IMR-90 (cell line): ENCODE measurements around the gene PACS1. TPM values are rescaled to one million over a fixed set of nuclear protein-coding genes. Genes with fewer than 3 reads are reported as not detected.

ENCODE experiments used
- ATAC-seq: fragments of 200-7000 bp; cut with Tn5 transposase; 2 replicates; pipeline ENCODE4 v1.9.1; 2020; ENCODE audit warnings: low read depth, mild to moderate bottlenecking, moderate library complexity
- BruUV-seq: library from RNA; stranded (reverse); fragments of 400-500 nt; replicated peaks from 2 replicates; lab custom pipeline; 2021; lab: Mats Ljungman, UMichigan
- CTCF ChIA-PET: fragments of 300-600 bp; formaldehyde crosslinking; extraction: SDS; loops from one replicate; lab custom pipeline; 2021; ENCODE audit warnings: antibody characterized with exemption; lab: Yijun Ruan, JAX
- POLR2A ChIA-PET: fragments of 300-600 bp; sonication (Branson Sonifier 250); formaldehyde crosslinking; loops from one replicate; lab custom pipeline; 2022; ENCODE audit warnings: antibody characterized with exemption; ENCODE audit not compliant: unreplicated experiment; lab: Charles Lee
- DNase-seq: peaks from one replicate; pipeline ENCODE4 v3.0.0; 2013
- H2AFZ ChIP-seq: replicated peaks from 2 replicates; pipeline ENCODE3; 2013; ENCODE audit warnings: low read length, mild to moderate bottlenecking; ENCODE audit not compliant: poor library complexity
- H2AK5ac ChIP-seq: 2 replicates; pipeline ENCODE4 v1.6.1; 2013; ENCODE audit warnings: low read depth, low read length, inconsistent platforms
- H2AK9ac ChIP-seq: replicated peaks from 2 replicates; pipeline ENCODE3; 2013; ENCODE audit warnings: mild to moderate bottlenecking, low read depth, low read length, moderate library complexity; ENCODE audit not compliant: poor library complexity
- H2BK120ac ChIP-seq: 2 replicates; pipeline ENCODE4 v1.6.1; 2013; ENCODE audit warnings: low read depth, low read length, inconsistent platforms
- H2BK15ac ChIP-seq: 3 replicates; pipeline ENCODE4 v1.6.1; 2013; ENCODE audit warnings: low read depth, low read length, inconsistent platforms
- H2BK20ac ChIP-seq: 2 replicates; pipeline ENCODE4 v1.6.1; 2013; ENCODE audit warnings: low read depth, mild to moderate bottlenecking, inconsistent platforms, low read length, moderate library complexity
- H2BK5ac ChIP-seq: 2 replicates; pipeline ENCODE4 v1.6.1; 2013; ENCODE audit warnings: mild to moderate bottlenecking, low read depth, low read length, inconsistent platforms; ENCODE audit not compliant: poor library complexity, severe bottlenecking
- H3K14ac ChIP-seq: replicated peaks from 2 replicates; pipeline ENCODE4 v1.6.1; 2013; ENCODE audit warnings: low read depth, low read length, inconsistent platforms
- H3K18ac ChIP-seq: 2 replicates; pipeline ENCODE4 v1.6.1; 2013; ENCODE audit warnings: low read depth, low read length, control low read depth
- H3K23ac ChIP-seq: 2 replicates; pipeline ENCODE4 v1.6.1; 2013; ENCODE audit warnings: low read depth, low read length, inconsistent platforms
- H3K27ac ChIP-seq: 2 replicates; pipeline ENCODE4 v1.5.1; 2013; ENCODE audit warnings: mild to moderate bottlenecking, control low read depth, low read length; ENCODE audit not compliant: insufficient read depth
- H3K27me3 ChIP-seq: 2 replicates; pipeline ENCODE4 v1.6.1; 2013; ENCODE audit warnings: low read length; ENCODE audit not compliant: control insufficient read depth, insufficient read depth
- H3K36me3 ChIP-seq: 2 replicates; pipeline ENCODE4 v1.6.1; 2013; ENCODE audit warnings: low read length, mixed read lengths; ENCODE audit not compliant: control insufficient read depth, insufficient read depth
- H3K4ac ChIP-seq: 2 replicates; pipeline ENCODE4 v1.6.1; 2013; ENCODE audit warnings: low read depth, low read length, inconsistent platforms
- H3K4me1 ChIP-seq: 2 replicates; pipeline ENCODE4 v1.6.1; 2013; ENCODE audit warnings: low read length, mixed read lengths; ENCODE audit not compliant: control insufficient read depth, insufficient read depth
- H3K4me2 ChIP-seq: 2 replicates; pipeline ENCODE4 v1.6.1; 2013; ENCODE audit warnings: low read depth, mild to moderate bottlenecking, control low read depth, low read length, moderate library complexity
- H3K4me3 ChIP-seq: 2 replicates; pipeline ENCODE4 v1.5.1; 2013; ENCODE audit warnings: low read depth, mild to moderate bottlenecking, control low read depth, low read length, moderate library complexity; ENCODE audit not compliant: insufficient read depth
- H3K56ac ChIP-seq: 2 replicates; pipeline ENCODE4 v1.6.1; 2013; ENCODE audit warnings: low read length, inconsistent platforms; ENCODE audit not compliant: insufficient read depth; ENCODE audit errors: extremely low read depth
- H3K79me1 ChIP-seq, 2 experiments: 2 replicates each; pipeline ENCODE4 v1.6.1; 2013; ENCODE audit warnings: low read length in 2 of 2, inconsistent platforms in 1 of 2, low read depth in 1 of 2
- H3K9ac ChIP-seq: 2 replicates; pipeline ENCODE4 v1.6.1; 2013; ENCODE audit warnings: low read depth, low read length, control low read depth
- H3K9me1 ChIP-seq: 2 replicates; pipeline ENCODE4 v1.6.1; 2013; ENCODE audit warnings: low read length, inconsistent platforms; ENCODE audit not compliant: insufficient read depth
- H3K9me3 ChIP-seq: 2 replicates; pipeline ENCODE4 v1.6.1; 2013; ENCODE audit warnings: low read length; ENCODE audit not compliant: control insufficient read depth, insufficient read depth
- H4K20me1 ChIP-seq: 2 replicates; pipeline ENCODE4 v1.6.1; 2013; ENCODE audit warnings: low read length, inconsistent platforms; ENCODE audit not compliant: insufficient read depth
- H4K5ac ChIP-seq: 2 replicates; pipeline ENCODE4 v1.6.1; 2013; ENCODE audit warnings: mild to moderate bottlenecking, low read depth, low read length, control low read depth
- H4K8ac ChIP-seq, 2 experiments: 2 replicates each; pipeline ENCODE4 v1.6.1; 2013; ENCODE audit warnings: low read depth in 2 of 2, low read length in 2 of 2, control low read depth in 1 of 2, inconsistent platforms in 1 of 2
- H4K91ac ChIP-seq: 2 replicates; pipeline ENCODE4 v1.6.1; 2013; ENCODE audit warnings: low read depth, low read length, inconsistent platforms; ENCODE audit not compliant: insufficient read depth
- BHLHE40 ChIP-seq: fragments of 150-350 bp; IDR thresholded peaks from 2 replicates; pipeline ENCODE4 v1.6.1; 2016; ENCODE audit warnings: mild to moderate bottlenecking, low read depth, low read length
- CEBPB ChIP-seq: IDR thresholded peaks from 2 replicates; pipeline ENCODE4 v1.6.1; 2012; ENCODE audit warnings: low read depth, low read length, improper control_type of control experiment
- CHD1 ChIP-seq: IDR thresholded peaks from 2 replicates; pipeline ENCODE4 v1.6.1; 2012; ENCODE audit warnings: low read depth, low read length, improper control_type of control experiment
- CTCF ChIP-seq: conservative IDR thresholded peaks from 2 replicates; pipeline ENCODE4 v1.5.1; 2012; ENCODE audit warnings: mild to moderate bottlenecking, low read depth, low read length, improper control_type of control experiment
- ELK1 ChIP-seq: fragments of 150-350 bp; IDR thresholded peaks from 2 replicates; pipeline ENCODE4 v1.6.1; 2016; ENCODE audit warnings: low read depth, mild to moderate bottlenecking, low read length, moderate library complexity, borderline replicate concordance
- FOS ChIP-seq: fragments of 150-350 bp; IDR thresholded peaks from 2 replicates; pipeline ENCODE4 v1.6.1; 2016; ENCODE audit warnings: low read depth, low read length
- MAFK ChIP-seq: IDR thresholded peaks from 2 replicates; pipeline ENCODE4 v1.6.1; 2012; ENCODE audit warnings: low read depth, low read length, improper control_type of control experiment
- MAZ ChIP-seq: IDR thresholded peaks from 2 replicates; pipeline ENCODE4 v1.6.1; 2012; ENCODE audit warnings: low read depth, mild to moderate bottlenecking, low read length, improper control_type of control experiment, moderate library complexity, borderline replicate concordance
- MXI1 ChIP-seq: IDR thresholded peaks from 2 replicates; pipeline ENCODE4 v1.6.1; 2012; ENCODE audit warnings: low read depth, mild to moderate bottlenecking, low read length, moderate library complexity, borderline replicate concordance
- NFE2L2 ChIP-seq: fragments of 150-350 bp; IDR thresholded peaks from 2 replicates; pipeline ENCODE4 v1.6.1; 2016; ENCODE audit warnings: low read depth, mild to moderate bottlenecking, low read length
- POLR2A ChIP-seq: IDR thresholded peaks from 2 replicates; pipeline ENCODE4 v1.6.1; 2012; ENCODE audit warnings: mild to moderate bottlenecking, low read depth, low read length
- RAD21 ChIP-seq: IDR thresholded peaks from 2 replicates; pipeline ENCODE4 v1.6.1; 2012; ENCODE audit warnings: low read length, improper control_type of control experiment
- RCOR1 ChIP-seq: IDR thresholded peaks from 2 replicates; pipeline ENCODE4 v1.6.1; 2012; ENCODE audit warnings: mild to moderate bottlenecking, low read length, improper control_type of control experiment; ENCODE audit not compliant: insufficient replicate concordance
- RFX5 ChIP-seq: IDR thresholded peaks from 2 replicates; pipeline ENCODE4 v1.8.0; 2012; ENCODE audit warnings: low read depth, mild to moderate bottlenecking, low read length, moderate library complexity
- SMC3 ChIP-seq: fragments of 150-350 bp; IDR thresholded peaks from 2 replicates; pipeline ENCODE4 v1.6.1; 2016; ENCODE audit warnings: low read depth, mild to moderate bottlenecking, antibody characterized with exemption, low read length, moderate library complexity
- USF2 ChIP-seq: fragments of 150-350 bp; IDR thresholded peaks from 2 replicates; pipeline ENCODE4 v1.6.1; 2017; ENCODE audit warnings: mild to moderate bottlenecking, antibody characterized with exemption, low read length, low read depth
- WGBS, 2 experiments: methylation state at CpG; one replicate each; pipeline versions ENCODE4 v1.1.5 to v1.1.7; 2013; ENCODE audit warnings: missing lambda C conversion rate in 2 of 2; ENCODE audit not compliant: insufficient read length in 1 of 2; ENCODE audit errors: extremely low coverage in 2 of 2; 5-methylcytosine and 5-hydroxymethylcytosine counted together
- dilution Hi-C: fragments of 300-500 bp; cut with HindIII; formaldehyde crosslinking; loops from one replicate; pipeline ENCODE4 v1.14.3; 2018; ENCODE audit warnings: low sequenced_read_pairs; ENCODE audit not compliant: unreplicated experiment
- in situ Hi-C: fragments of 300-500 bp; cut with MboI; formaldehyde crosslinking; loops from 3 replicates; pipeline ENCODE4 v1.14.3; 2019; ENCODE audit warnings: low sequenced_read_pairs, inconsistent platforms, mixed read lengths
- intact Hi-C: fragments of 100-400 bp; cut with micrococcal nuclease; formaldehyde crosslinking; loops from 2 replicates; pipeline ENCODE4 v1.10.0; 2022
- polyA plus RNA-seq, 3 experiments: library from polyadenylated mRNA; depleted of rRNA; stranded (reverse); fragments of >200 nt; gene quantifications; 2 replicates each; pipeline ENCODE4 v1.2.3, GENCODE V29; 2012; ENCODE audit warnings: low replicate concordance in 1 of 3
- total RNA-seq: library from RNA; depleted of rRNA; stranded (reverse); fragments of >200 nt; gene quantifications from 2 replicates; pipeline ENCODE4 v1.2.3, GENCODE V29; 2012

The PACS1 gene
- total and polyA plus RNA-seq, 2 of the 4 experiments (the other 2 are of a cell fraction), result 7.3 to 32.0 TPM

- in situ Hi-C loops (no loop called here), dilution Hi-C loops (no loop called here), intact Hi-C loops (no loop called here)
- TF ChIP-seq CHD1, result no peak
- no peak for TF ChIP-seq USF2
- no peak for TF ChIP-seq NFE2L2
- TF ChIP-seq MAFK, result no peak
- TF ChIP-seq BHLHE40, result no peak
- TF ChIP-seq RAD21, result no peak
- no peak for TF ChIP-seq FOS
- no peak for TF ChIP-seq SMC3
- TF ChIP-seq ELK1, result no peak
- no peak for TF ChIP-seq RCOR1
- no peak for TF ChIP-seq RFX5
- TF ChIP-seq CTCF, result no peak
- TF ChIP-seq CEBPB, result no peak
- TF ChIP-seq POLR2A, result no peak
- TF ChIP-seq MXI1, result no peak
- TF ChIP-seq MAZ, result no peak
- Histone ChIP-seq H3K23ac (no peak overlapping the region), H2BK15ac (no peak overlapping the region), H3K9ac (no peak overlapping the region), H3K4me3 (no peak overlapping the region), H4K8ac (no peak overlapping the region), H2BK120ac (no peak overlapping the region), H3K4ac (no peak overlapping the region), H3K79me1 (peaks cover 23 to 53% of the 10 kb centered on the region in 2 experiments), H3K14ac (no peak overlapping the region), H2AK5ac (no peak overlapping the region), H3K9me1 (no peaks in the 10 kb centered on the region; the same call in 1 of the 2 replicates), H3K27me3 (no peaks in the 10 kb centered on the region), H3K4me1 (peaks cover 8% of the 10 kb centered on the region; the same call in 1 of the 2 replicates), H3K36me3 (peaks cover 50% of the 10 kb centered on the region), H3K18ac (no peak overlapping the region), H2BK5ac (no peak overlapping the region), H2AFZ (no peak overlapping the region), H3K4me2 (no peak overlapping the region), H3K56ac (no peak overlapping the region), H4K91ac (no peak overlapping the region), H2BK20ac (no peak overlapping the region), H4K20me1 (peaks cover 24% of the 10 kb centered on the region), H3K27ac (no peak overlapping the region), H3K9me3 (no peaks in the 10 kb centered on the region), H2AK9ac (no peak overlapping the region), H4K5ac (no peak overlapping the region)
- ChIA-PET POLR2A (no interaction called here), CTCF (no interaction called here)
- ATAC-seq (no peak), DNase-seq (no peak)
- no TSS peak for BruUV-seq
- no CpG with 5 or more reads among the region's 5 CpGs for WGBS, 2 experiments
Measured at GRCh38 chr11:66262191-66262590, 192.1 kb downstream of the PACS1 start.
